ENCODE data around the gene ARHGEF12.
A peak's percentile ranks its signal among the peaks of the same experiment; 100 is the strongest.

Gene ARHGEF12

GRCh38 chr11:120342678-120343077, 6.5 kb downstream of the ARHGEF12 start:
- H3K23ac ChIP-seq (ENCODE audit: low read length in 2 of 2): no peak overlapping the region
- H3K36me3 ChIP-seq (ENCODE audit: control insufficient read depth in 1 of 2, insufficient read depth in 2 of 2, low read depth in 1 of 2, low read length in 2 of 2): no peaks in the 10 kb centered on the region
- no peaks in the 10 kb centered on the region for H3K9me3 ChIP-seq (ENCODE audit: control insufficient read depth, low read length)
- no peak overlapping the region for H3K14ac ChIP-seq (ENCODE audit: low read length in 2 of 2)
- H3K27ac ChIP-seq (ENCODE audit: low read length, poor library complexity, severe bottlenecking): no peak overlapping the region
- no peak overlapping the region for H3K9ac ChIP-seq (ENCODE audit: low read length)
- whole genome bisulfite sequencing: 100% methylated on average over 2 of the region's 3 CpGs
- no peak overlapping the region for H2BK12ac ChIP-seq (ENCODE audit: low read length in 2 of 2)
- no peak overlapping the region for H3K4me3 ChIP-seq (ENCODE audit: insufficient read depth in 1 of 2, low read depth in 1 of 2, low read length in 2 of 2)
- H2AFZ ChIP-seq (ENCODE audit: low read depth, low read length): no peak overlapping the region
- no peak overlapping the region for H4K91ac ChIP-seq (ENCODE audit: low read length)
- no peak for DNase-seq
- H3K4me1 ChIP-seq (ENCODE audit: control insufficient read depth, insufficient read depth, low read depth, low read length): peaks cover 7% of the 10 kb centered on the region
- H4K8ac ChIP-seq (ENCODE audit: low read length): no peak overlapping the region
- H3K79me1 ChIP-seq (replicated peaks; ENCODE audit: low read length, poor library complexity, severe bottlenecking): no peaks in the 10 kb centered on the region
- H3K27me3 ChIP-seq (ENCODE audit: control insufficient read depth in 1 of 2, insufficient read depth in 1 of 2, low read length in 2 of 2): no peaks in the 10 kb centered on the region
- no peak overlapping the region for H3K18ac ChIP-seq (ENCODE audit: low read depth in 1 of 2, low read length in 2 of 2)
- no peak overlapping the region for H2BK15ac ChIP-seq (ENCODE audit: low read depth, poor library complexity, severe bottlenecking)
- H2BK5ac ChIP-seq (ENCODE audit: low read depth, low read length, poor library complexity, severe bottlenecking): no peak overlapping the region
- H2AK5ac ChIP-seq (ENCODE audit: low read length, severe bottlenecking): no peak overlapping the region
- H3K4me2 ChIP-seq (ENCODE audit: low read length, poor library complexity, severe bottlenecking): no peak overlapping the region
- no peak overlapping the region for H2BK120ac ChIP-seq (ENCODE audit: low read depth, low read length)
- no peak overlapping the region for H3K4ac ChIP-seq (ENCODE audit: low read depth in 1 of 2, low read length in 2 of 2)

GRCh38 chr11:120343429-120343828, 7.2 kb downstream of the ARHGEF12 start:
- H3K9ac ChIP-seq (ENCODE audit: low read length): no peak overlapping the region
- H3K4ac ChIP-seq (ENCODE audit: low read depth in 1 of 2, low read length in 2 of 2): no peak overlapping the region
- H3K9me3 ChIP-seq (ENCODE audit: control insufficient read depth, low read length): no peaks in the 10 kb centered on the region
- H3K18ac ChIP-seq (ENCODE audit: low read depth in 1 of 2, low read length in 2 of 2): no peak overlapping the region
- no peak overlapping the region for H3K4me3 ChIP-seq (ENCODE audit: insufficient read depth in 1 of 2, low read depth in 1 of 2, low read length in 2 of 2)
- no peak overlapping the region for H2BK15ac ChIP-seq (ENCODE audit: low read depth, poor library complexity, severe bottlenecking)
- H3K27ac ChIP-seq (ENCODE audit: low read length, poor library complexity, severe bottlenecking): no peak overlapping the region
- no peak overlapping the region for H3K4me2 ChIP-seq (ENCODE audit: low read length, poor library complexity, severe bottlenecking)
- no peak overlapping the region for H2BK12ac ChIP-seq (ENCODE audit: low read length in 2 of 2)
- no peaks in the 10 kb centered on the region for H3K79me1 ChIP-seq (replicated peaks; ENCODE audit: low read length, poor library complexity, severe bottlenecking)
- no peak overlapping the region for H3K23ac ChIP-seq (ENCODE audit: low read length in 2 of 2)
- 98% methylated on average over 2 of the region's 2 CpGs for WGBS
- peaks cover 7% of the 10 kb centered on the region for H3K4me1 ChIP-seq (ENCODE audit: control insufficient read depth, insufficient read depth, low read depth, low read length)
- H4K8ac ChIP-seq (ENCODE audit: low read length): no peak overlapping the region
- no peak overlapping the region for H3K14ac ChIP-seq (ENCODE audit: low read length in 2 of 2)
- no peak overlapping the region for H4K91ac ChIP-seq (ENCODE audit: low read length)
- no peak overlapping the region for H2BK5ac ChIP-seq (ENCODE audit: low read depth, low read length, poor library complexity, severe bottlenecking)
- H2AFZ ChIP-seq (ENCODE audit: low read depth, low read length): no peak overlapping the region
- DNase-seq: no peak
- no peaks in the 10 kb centered on the region for H3K36me3 ChIP-seq (ENCODE audit: control insufficient read depth in 1 of 2, insufficient read depth in 2 of 2, low read depth in 1 of 2, low read length in 2 of 2)
- peak overlapping the region; percentile 49 for H2BK120ac ChIP-seq (ENCODE audit: low read depth, low read length)
- no peaks in the 10 kb centered on the region for H3K27me3 ChIP-seq (ENCODE audit: control insufficient read depth in 1 of 2, insufficient read depth in 1 of 2, low read length in 2 of 2)
- H2AK5ac ChIP-seq (ENCODE audit: low read length, severe bottlenecking): no peak overlapping the region

- no peak overlapping the region for H4K91ac ChIP-seq (ENCODE audit: low read length)
- DNase-seq: peak; percentile 80
- no peak overlapping the region for H2AFZ ChIP-seq (ENCODE audit: low read depth, low read length)
- no peak overlapping the region for H3K23ac ChIP-seq (ENCODE audit: low read length in 2 of 2)
- 0% methylated on average over 1 of the region's 1 CpG for WGBS
- H3K27ac ChIP-seq (ENCODE audit: low read length, poor library complexity, severe bottlenecking): peak overlapping the region; percentile 60
- no peak overlapping the region for H3K4ac ChIP-seq (ENCODE audit: low read depth in 1 of 2, low read length in 2 of 2)
- H3K9me3 ChIP-seq (ENCODE audit: control insufficient read depth, low read length): no peaks in the 10 kb centered on the region
- H3K36me3 ChIP-seq (ENCODE audit: control insufficient read depth in 1 of 2, insufficient read depth in 2 of 2, low read depth in 1 of 2, low read length in 2 of 2): no peaks in the 10 kb centered on the region
- H3K14ac ChIP-seq (ENCODE audit: low read length in 2 of 2): no peak overlapping the region
- H3K9ac ChIP-seq (ENCODE audit: low read length): no peak overlapping the region
- no peak overlapping the region for H3K18ac ChIP-seq (ENCODE audit: low read depth in 1 of 2, low read length in 2 of 2)
- peaks cover 7% of the 10 kb centered on the region for H3K4me1 ChIP-seq (ENCODE audit: control insufficient read depth, insufficient read depth, low read depth, low read length)
- H2BK120ac ChIP-seq (ENCODE audit: low read depth, low read length): no peak overlapping the region
- no peak overlapping the region for H2BK12ac ChIP-seq (ENCODE audit: low read length in 2 of 2)
- no peak overlapping the region for H2BK15ac ChIP-seq (ENCODE audit: low read depth, poor library complexity, severe bottlenecking)
- peak overlapping the region; percentile 45 for H3K4me2 ChIP-seq (ENCODE audit: low read length, poor library complexity, severe bottlenecking)
- no peak overlapping the region for H4K8ac ChIP-seq (ENCODE audit: low read length)
- no peak overlapping the region for H2AK5ac ChIP-seq (ENCODE audit: low read length, severe bottlenecking)
- H3K27me3 ChIP-seq (ENCODE audit: control insufficient read depth in 1 of 2, insufficient read depth in 1 of 2, low read length in 2 of 2): no peaks in the 10 kb centered on the region
- H3K4me3 ChIP-seq (ENCODE audit: insufficient read depth in 1 of 2, low read depth in 1 of 2, low read length in 2 of 2): no peak overlapping the region
- no peaks in the 10 kb centered on the region for H3K79me1 ChIP-seq (replicated peaks; ENCODE audit: low read length, poor library complexity, severe bottlenecking)
- H2BK5ac ChIP-seq (ENCODE audit: low read depth, low read length, poor library complexity, severe bottlenecking): no peak overlapping the region
Measured at GRCh38 chr11:120344302-120345004, 8.2 kb downstream of the ARHGEF12 start.

GRCh38 chr11:120346233-120346632, 10.0 kb downstream of the ARHGEF12 start:
- H3K79me1 ChIP-seq (replicated peaks; ENCODE audit: low read length, poor library complexity, severe bottlenecking): no peaks in the 10 kb centered on the region
- H3K18ac ChIP-seq (ENCODE audit: low read depth in 1 of 2, low read length in 2 of 2): no peak overlapping the region
- no peak overlapping the region for H3K23ac ChIP-seq (ENCODE audit: low read length in 2 of 2)
- no peak overlapping the region for H2BK12ac ChIP-seq (ENCODE audit: low read length in 2 of 2)
- DNase-seq: no peak
- no peak overlapping the region for H3K4me3 ChIP-seq (ENCODE audit: insufficient read depth in 1 of 2, low read depth in 1 of 2, low read length in 2 of 2)
- H2BK120ac ChIP-seq (ENCODE audit: low read depth, low read length): no peak overlapping the region
- H2BK5ac ChIP-seq (ENCODE audit: low read depth, low read length, poor library complexity, severe bottlenecking): no peak overlapping the region
- no peaks in the 10 kb centered on the region for H3K9me3 ChIP-seq (ENCODE audit: control insufficient read depth, low read length)
- H3K9ac ChIP-seq (ENCODE audit: low read length): no peak overlapping the region
- no peak overlapping the region for H3K4me2 ChIP-seq (ENCODE audit: low read length, poor library complexity, severe bottlenecking)
- no peaks in the 10 kb centered on the region for H3K36me3 ChIP-seq (ENCODE audit: control insufficient read depth in 1 of 2, insufficient read depth in 2 of 2, low read depth in 1 of 2, low read length in 2 of 2)
- no peak overlapping the region for H4K91ac ChIP-seq (ENCODE audit: low read length)
- WGBS: 63% methylated on average over 1 of the region's 1 CpG
- H2AK5ac ChIP-seq (ENCODE audit: low read length, severe bottlenecking): no peak overlapping the region
- no peak overlapping the region for H3K4ac ChIP-seq (ENCODE audit: low read depth in 1 of 2, low read length in 2 of 2)
- H2AFZ ChIP-seq (ENCODE audit: low read depth, low read length): no peak overlapping the region
- H2BK15ac ChIP-seq (ENCODE audit: low read depth, poor library complexity, severe bottlenecking): no peak overlapping the region
- H3K27me3 ChIP-seq (ENCODE audit: control insufficient read depth in 1 of 2, insufficient read depth in 1 of 2, low read length in 2 of 2): no peaks in the 10 kb centered on the region
- H3K27ac ChIP-seq (ENCODE audit: low read length, poor library complexity, severe bottlenecking): no peak overlapping the region
- H3K4me1 ChIP-seq (ENCODE audit: control insufficient read depth, insufficient read depth, low read depth, low read length): peaks cover 4% of the 10 kb centered on the region
- H3K14ac ChIP-seq (ENCODE audit: low read length in 2 of 2): no peak overlapping the region
- no peak overlapping the region for H4K8ac ChIP-seq (ENCODE audit: low read length)

Measured in mesenchymal stem cell (in vitro differentiated cells and primary cell).